ENCODE data around the gene ARRDC1. TPM values are rescaled to one million over a fixed set of nuclear protein-coding genes. Genes with fewer than 3 reads are reported as not detected.
"Not testable (repeated sequence)": the region's sequence is repeated elsewhere in the genome, so short reads cannot be mapped to it uniquely, and the experiment has no call there.

The ARRDC1 gene, protein sequence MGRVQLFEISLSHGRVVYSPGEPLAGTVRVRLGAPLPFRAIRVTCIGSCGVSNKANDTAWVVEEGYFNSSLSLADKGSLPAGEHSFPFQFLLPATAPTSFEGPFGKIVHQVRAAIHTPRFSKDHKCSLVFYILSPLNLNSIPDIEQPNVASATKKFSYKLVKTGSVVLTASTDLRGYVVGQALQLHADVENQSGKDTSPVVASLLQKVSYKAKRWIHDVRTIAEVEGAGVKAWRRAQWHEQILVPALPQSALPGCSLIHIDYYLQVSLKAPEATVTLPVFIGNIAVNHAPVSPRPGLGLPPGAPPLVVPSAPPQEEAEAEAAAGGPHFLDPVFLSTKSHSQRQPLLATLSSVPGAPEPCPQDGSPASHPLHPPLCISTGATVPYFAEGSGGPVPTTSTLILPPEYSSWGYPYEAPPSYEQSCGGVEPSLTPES
- total RNA-seq: 10 to 100 TPM; 16.6 to 28.2 (median 21.7) TPM

GRCh38 chr9:137605121-137606004 lies at the start of gene ARRDC1:
Gene ARRDC1, plus strand, starts transcription at chr9:137605686. Its CDS starts 32 bp downstream, at chr9:137605718.
- intact Hi-C loops (cut with DNase I): no loop called here
- no peak for TF ChIP-seq POLR2A (IDR thresholded peaks at IDR 0.05; ENCODE audit: low read depth)
- TF ChIP-seq POLR2AphosphoS5 (IDR thresholded peaks at IDR 0.05): peak; percentile 46 to 55
- no peaks in the 10 kb centered on the region for H3K9me3 ChIP-seq
- no peaks in the 10 kb centered on the region for H3K27me3 ChIP-seq
- H3K36me3 ChIP-seq: peaks cover 0 to 7% (median 0%) of the 10 kb centered on the region in 4 donors
- peaks cover 26 to 53% (median 35%) of the 10 kb centered on the region in 4 donors for H3K4me1 ChIP-seq
- peak within 1 kb of the TSS; percentile 72 to 89 (median 84) for H3K27ac ChIP-seq (replicated peaks in 1 of 4)
- WGBS: 0% methylated on average over 12 of the region's 111 CpGs
- DNase-seq (ENCODE audit: extremely low spot score): peak; percentile 98
- peak within 1 kb of the TSS; percentile 84 to 99 (median 90) for H3K4me3 ChIP-seq

GRCh38 chr9:137556069-137556838 lies 49.2 kb upstream of the ARRDC1 start:
- WGBS: 64% methylated on average over 18 of the region's 24 CpGs
- Histone ChIP-seq H3K4me3 (no peak overlapping the region), H3K9me3 (no peaks in the 10 kb centered on the region), H3K36me3 (peaks cover 11 to 69% (median 58%) of the 10 kb centered on the region in 4 donors), H3K27me3 (peaks cover 0 to 3% (median 0%) of the 10 kb centered on the region in 4 donors), H3K4me1 (peaks cover 7 to 31% (median 24%) of the 10 kb centered on the region in 4 donors), H3K27ac (replicated peaks in 1 of 4) (peak overlapping the region; percentile 1 to 60 (median 42))
- no peak for DNase-seq (ENCODE audit: extremely low spot score)
- intact Hi-C loops (cut with DNase I): no loop called here
- TF ChIP-seq POLR2A (IDR thresholded peaks at IDR 0.05; ENCODE audit: low read depth): no peak
- peak in 1 of 2 donors; percentile 7 for TF ChIP-seq POLR2AphosphoS5 (IDR thresholded peaks at IDR 0.05)

DNA sequence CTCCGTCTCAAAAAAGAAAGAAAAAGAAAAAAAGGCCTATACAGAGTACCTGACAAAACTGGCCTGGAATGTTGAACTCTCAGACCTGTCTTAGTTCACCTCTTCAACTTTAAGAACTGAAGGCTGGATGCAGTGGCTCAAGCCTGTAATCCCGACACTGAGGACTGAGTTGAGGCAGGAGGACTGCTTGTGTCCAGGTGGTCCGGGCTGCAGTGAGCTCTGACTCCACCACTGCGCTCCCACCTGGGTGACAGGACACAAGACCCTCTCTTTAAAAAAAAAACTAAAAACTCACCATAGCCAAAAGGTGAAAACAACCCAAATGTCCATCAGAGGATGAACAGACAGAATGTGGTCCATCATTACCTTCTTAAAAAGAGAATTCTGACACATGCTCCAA lies 47.4 kb upstream of the ARRDC1 start:
- WGBS: 96% methylated on average over 4 of the region's 4 CpGs
- H3K4me3 ChIP-seq: no peak overlapping the region
- no peaks in the 10 kb centered on the region for H3K9me3 ChIP-seq
- peaks cover 0 to 19% (median 13%) of the 10 kb centered on the region in 4 donors for H3K4me1 ChIP-seq
- peaks cover 14 to 86% (median 70%) of the 10 kb centered on the region in 4 donors for H3K36me3 ChIP-seq
- no peaks in the 10 kb centered on the region for H3K27me3 ChIP-seq
- no peak overlapping the region for H3K27ac ChIP-seq (replicated peaks in 1 of 4)
- no peak for TF ChIP-seq POLR2A (IDR thresholded peaks at IDR 0.05; ENCODE audit: low read depth)
- no peak for TF ChIP-seq POLR2AphosphoS5 (IDR thresholded peaks at IDR 0.05)
- TF ChIP-seq EP300 (IDR thresholded peaks at IDR 0.05): no peak
- TF ChIP-seq, protein P1, sequence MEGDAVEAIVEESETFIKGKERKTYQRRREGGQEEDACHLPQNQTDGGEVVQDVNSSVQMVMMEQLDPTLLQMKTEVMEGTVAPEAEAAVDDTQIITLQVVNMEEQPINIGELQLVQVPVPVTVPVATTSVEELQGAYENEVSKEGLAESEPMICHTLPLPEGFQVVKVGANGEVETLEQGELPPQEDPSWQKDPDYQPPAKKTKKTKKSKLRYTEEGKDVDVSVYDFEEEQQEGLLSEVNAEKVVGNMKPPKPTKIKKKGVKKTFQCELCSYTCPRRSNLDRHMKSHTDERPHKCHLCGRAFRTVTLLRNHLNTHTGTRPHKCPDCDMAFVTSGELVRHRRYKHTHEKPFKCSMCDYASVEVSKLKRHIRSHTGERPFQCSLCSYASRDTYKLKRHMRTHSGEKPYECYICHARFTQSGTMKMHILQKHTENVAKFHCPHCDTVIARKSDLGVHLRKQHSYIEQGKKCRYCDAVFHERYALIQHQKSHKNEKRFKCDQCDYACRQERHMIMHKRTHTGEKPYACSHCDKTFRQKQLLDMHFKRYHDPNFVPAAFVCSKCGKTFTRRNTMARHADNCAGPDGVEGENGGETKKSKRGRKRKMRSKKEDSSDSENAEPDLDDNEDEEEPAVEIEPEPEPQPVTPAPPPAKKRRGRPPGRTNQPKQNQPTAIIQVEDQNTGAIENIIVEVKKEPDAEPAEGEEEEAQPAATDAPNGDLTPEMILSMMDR (IDR thresholded peaks at IDR 0.05): no peak
- intact Hi-C loops (cut with DNase I): no loop called here
- no peak for DNase-seq (ENCODE audit: extremely low spot score)

DNA sequence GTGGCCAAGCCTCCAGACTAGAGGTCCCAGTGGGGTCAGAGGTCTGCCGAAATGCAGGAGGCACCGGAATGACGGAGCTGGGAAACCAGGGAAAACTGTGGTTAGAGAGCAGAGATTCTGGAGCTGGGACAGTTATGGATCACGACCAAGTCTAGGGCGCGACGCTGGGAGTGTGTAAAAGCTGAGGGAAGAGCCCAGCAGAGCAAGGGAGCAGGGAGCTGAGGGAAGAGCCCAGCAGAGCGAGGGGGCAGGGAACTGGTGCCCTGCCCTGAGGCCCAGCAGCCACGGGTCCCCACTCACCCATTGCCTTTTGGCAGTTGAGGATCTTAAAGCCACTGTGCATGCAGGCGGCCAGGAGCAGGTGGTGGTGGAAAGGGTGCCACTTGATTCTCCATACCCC lies 41.4 kb upstream of the ARRDC1 start:
- intact Hi-C loops (cut with DNase I): no loop called here
- no peak for DNase-seq (ENCODE audit: extremely low spot score)
- no peaks in the 10 kb centered on the region for H3K4me1 ChIP-seq
- no peak overlapping the region for H3K4me3 ChIP-seq
- peaks cover 21 to 55% (median 45%) of the 10 kb centered on the region in 4 donors for H3K36me3 ChIP-seq
- no peak for TF ChIP-seq POLR2A (IDR thresholded peaks at IDR 0.05; ENCODE audit: low read depth)
- TF ChIP-seq, protein P1 (IDR thresholded peaks at IDR 0.05): no peak
- no peak for TF ChIP-seq EP300 (IDR thresholded peaks at IDR 0.05)
- no peak for TF ChIP-seq POLR2AphosphoS5 (IDR thresholded peaks at IDR 0.05)
- WGBS: 92% methylated on average over 10 of the region's 10 CpGs
- H3K9me3 ChIP-seq: no peaks in the 10 kb centered on the region
- H3K27ac ChIP-seq (replicated peaks in 1 of 4): no peak overlapping the region
- no peaks in the 10 kb centered on the region for H3K27me3 ChIP-seq

DNA sequence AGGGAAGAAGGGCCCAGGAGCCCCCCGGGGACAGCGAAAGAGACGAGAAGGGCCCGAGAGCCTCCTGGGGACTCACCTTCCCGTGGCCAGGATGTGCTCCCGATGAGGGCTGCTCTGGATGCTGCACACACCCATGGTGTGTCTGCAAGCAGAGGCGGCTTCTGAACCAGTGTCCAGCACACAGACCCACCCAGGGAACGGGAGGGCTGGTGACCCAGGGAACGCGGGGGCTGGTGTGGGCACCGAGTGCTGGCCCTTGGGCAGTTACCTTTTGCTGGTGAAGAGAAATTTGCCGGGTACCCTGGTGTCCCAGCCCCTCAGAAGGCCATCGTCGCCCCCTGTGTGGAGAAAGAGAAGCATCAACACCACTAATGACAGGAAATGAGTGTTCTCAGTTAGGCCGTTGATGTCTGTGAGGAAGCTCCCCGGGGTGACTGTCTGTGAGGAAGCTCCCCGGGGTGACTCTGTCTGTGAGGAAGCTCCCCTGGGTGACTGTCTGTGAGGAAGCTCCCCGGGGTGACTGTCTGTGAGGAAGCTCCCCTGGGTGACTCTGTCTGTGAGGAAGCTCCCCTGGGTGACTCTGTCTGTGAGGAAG lies 40.6 kb upstream of the ARRDC1 start:
- H3K4me3 ChIP-seq: no peak overlapping the region
- peaks cover 21 to 47% (median 39%) of the 10 kb centered on the region in 4 donors for H3K36me3 ChIP-seq
- H3K27me3 ChIP-seq: no peaks in the 10 kb centered on the region
- intact Hi-C loops (cut with DNase I): no loop called here
- no peak overlapping the region for H3K27ac ChIP-seq (replicated peaks in 1 of 4)
- 87% methylated on average over 8 of the region's 18 CpGs for WGBS
- H3K4me1 ChIP-seq: no peaks in the 10 kb centered on the region
- no peak for TF ChIP-seq EP300 (IDR thresholded peaks at IDR 0.05)
- TF ChIP-seq, protein P1 (IDR thresholded peaks at IDR 0.05): no peak
- TF ChIP-seq POLR2A (IDR thresholded peaks at IDR 0.05; ENCODE audit: low read depth): no peak
- TF ChIP-seq POLR2AphosphoS5 (IDR thresholded peaks at IDR 0.05): no peak
- DNase-seq (ENCODE audit: extremely low spot score): no peak
- H3K9me3 ChIP-seq: no peaks in the 10 kb centered on the region

- H3K4me1 ChIP-seq; H3K27me3 ChIP-seq; H3K4me3 ChIP-seq; H3K9me3 ChIP-seq; DNase-seq (ENCODE audit: extremely low spot score); H3K27ac ChIP-seq (replicated peaks in 1 of 4); intact Hi-C loops (cut with DNase I): not testable (repeated sequence)
- WGBS: 85% methylated on average over 5 of the region's 5 CpGs
- peaks cover 27 to 56% (median 40%) of the 10 kb centered on the region in 4 donors for H3K36me3 ChIP-seq
Measured at GRCh38 chr9:137568445-137568844, 37.0 kb upstream of the ARRDC1 start.
